GM21717 (cell line): ENCODE measurements around the gene RGS6.

Experiments
- ATAC-seq: cut with Tn5 transposase; IDR thresholded peaks from one replicate; pipeline ENCODE4 v1.9.1; 2021; ENCODE audit warnings: mild to moderate bottlenecking, moderate library complexity; ENCODE audit not compliant: unreplicated experiment

Gene RGS6

DNA sequence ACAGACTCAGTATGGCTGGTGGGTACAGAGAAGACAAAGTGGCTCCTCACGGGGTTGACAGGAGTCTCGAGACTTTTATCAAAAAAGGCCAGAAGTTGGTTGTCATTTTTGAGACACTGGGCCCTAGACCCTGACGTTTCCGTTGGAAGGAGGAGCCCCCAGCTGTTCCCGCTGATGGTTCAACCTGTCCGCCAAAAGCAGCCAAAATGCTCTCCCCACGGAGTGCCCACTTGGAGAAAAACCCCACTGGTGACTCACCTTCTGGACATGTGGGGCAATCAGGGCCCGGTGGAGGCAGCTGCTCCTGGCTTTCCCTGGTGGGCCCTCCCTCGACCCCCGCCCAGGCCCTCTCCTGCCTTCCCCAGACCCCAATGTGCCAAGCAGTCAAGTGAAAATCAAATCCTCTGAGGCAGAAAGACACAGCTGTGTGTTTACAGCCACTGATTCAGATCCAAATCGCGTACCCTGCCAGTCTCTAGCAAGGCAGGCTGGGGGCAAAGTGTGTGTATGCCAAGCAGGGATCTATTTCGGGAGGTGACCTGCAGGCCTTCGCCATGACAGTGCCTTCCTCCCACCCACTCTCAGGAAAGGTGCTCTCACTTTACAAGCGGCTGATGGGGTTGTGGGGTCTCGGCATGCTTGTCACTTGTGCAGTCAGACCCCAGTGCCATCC is 614.3 kb downstream of the RGS6 start:
- no peak for ATAC-seq

DNA sequence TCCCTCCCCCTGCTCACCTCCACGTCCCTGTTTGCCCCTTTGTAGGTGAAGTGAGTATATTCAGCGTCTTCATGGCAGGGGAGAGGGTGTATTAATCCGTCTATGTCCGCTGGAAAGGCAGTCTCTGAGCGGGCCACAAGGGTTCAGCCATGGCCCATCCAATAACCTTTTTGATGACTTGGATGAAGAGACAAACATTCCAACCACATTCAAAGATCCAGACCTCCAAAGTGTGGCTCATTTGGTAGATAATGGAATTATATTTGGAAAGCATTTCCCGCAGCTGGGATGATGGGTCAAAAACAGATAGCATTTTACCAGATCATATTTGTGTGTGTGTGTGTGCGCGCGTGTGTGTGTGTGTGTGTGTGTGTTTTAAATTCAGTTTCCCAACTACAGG is 615.8 kb downstream of the RGS6 start:
- no peak for ATAC-seq

- no peak for ATAC-seq
These were observed 616.8 kb downstream of the RGS6 start for GRCh38 chr14:72549026-72549425.

- ATAC-seq, result no peak
These were observed 617.6 kb downstream of the RGS6 start for GRCh38 chr14:72549854-72550253.

GRCh38 chr14:72550513-72550912 is 618.3 kb downstream of the RGS6 start:
- no peak for ATAC-seq

- ATAC-seq, result no peak
These were observed 620.0 kb downstream of the RGS6 start for GRCh38 chr14:72552236-72552635.

- no peak for ATAC-seq
These were observed 620.9 kb downstream of the RGS6 start for GRCh38 chr14:72553161-72553560.

DNA sequence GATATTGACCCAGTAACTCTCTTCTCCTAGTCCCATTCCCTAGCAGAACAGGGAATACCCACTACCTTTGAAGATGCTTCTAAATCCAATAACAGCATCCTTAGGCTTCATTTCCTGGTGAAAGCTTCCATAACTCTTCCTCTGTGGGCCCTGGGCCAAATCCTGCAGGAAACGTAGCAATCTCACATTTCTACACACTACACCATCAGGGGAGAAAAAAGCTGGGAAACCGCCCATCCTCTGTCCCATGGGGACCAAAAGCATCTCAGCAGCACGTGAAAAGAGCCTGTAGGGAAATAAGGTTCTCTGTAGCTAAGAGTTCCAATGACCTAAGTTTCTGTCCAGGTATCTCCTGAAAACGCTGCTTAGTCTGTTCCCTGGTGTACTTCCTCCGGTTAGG is 621.4 kb downstream of the RGS6 start:
- no peak for ATAC-seq

DNA sequence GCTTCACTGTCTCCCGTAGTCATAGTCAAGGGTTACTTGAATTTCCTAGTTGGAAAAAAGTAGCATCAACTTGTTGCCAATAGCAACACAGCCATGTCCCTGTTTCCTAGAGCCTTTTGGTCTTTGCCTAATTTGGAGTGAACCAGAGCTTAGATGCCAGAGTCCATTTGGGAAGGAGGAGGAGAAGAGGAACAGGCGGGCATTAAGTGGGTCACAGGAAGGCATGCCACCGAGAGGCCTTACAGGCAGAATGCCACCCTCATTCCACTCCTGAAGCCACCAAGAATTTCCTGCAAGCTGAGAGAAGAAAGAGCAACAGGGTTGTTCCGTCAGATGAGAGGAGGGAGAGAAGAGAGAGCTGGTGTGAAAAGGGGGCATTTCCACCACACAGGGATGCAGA is 622.2 kb downstream of the RGS6 start:
- no peak for ATAC-seq

DNA sequence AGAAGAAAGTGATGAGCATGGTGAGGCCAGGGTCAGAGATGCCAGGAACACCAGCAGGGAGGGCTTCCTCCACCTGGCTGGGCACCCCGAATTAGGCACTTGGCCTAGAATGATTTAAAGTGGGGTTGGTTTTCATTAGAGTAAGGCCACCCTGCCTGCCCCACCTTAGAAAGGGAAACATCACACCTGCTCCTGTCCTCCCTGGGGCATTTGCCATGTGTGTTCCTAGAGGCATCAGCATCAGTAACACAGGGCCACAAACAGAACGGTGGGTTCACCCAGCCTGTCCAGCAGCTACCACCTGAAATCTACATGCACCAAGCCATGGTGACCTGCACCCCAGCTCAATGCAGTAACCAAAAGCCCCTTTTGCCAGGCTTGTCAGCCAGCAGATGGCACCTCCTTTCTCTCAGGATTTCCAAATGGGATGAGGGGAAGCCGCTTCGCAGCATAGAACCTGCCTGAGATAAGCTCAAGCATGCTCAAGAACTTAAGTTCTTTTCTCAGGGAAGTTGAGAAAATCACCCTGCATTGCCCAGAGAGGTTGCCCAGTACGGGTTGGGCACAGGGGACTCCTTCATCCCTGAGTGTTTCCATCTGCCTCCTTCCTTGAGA is 622.9 kb downstream of the RGS6 start:
- ATAC-seq, result no peak

- no peak for ATAC-seq
These were observed 623.4 kb downstream of the RGS6 start for GRCh38 chr14:72555609-72556000.

- ATAC-seq, result no peak
These were observed 625.4 kb downstream of the RGS6 start for GRCh38 chr14:72557671-72558070.

GRCh38 chr14:72558721-72559120 is 626.5 kb downstream of the RGS6 start:
- ATAC-seq, result no peak

- ATAC-seq, result no peak
These were observed 627.0 kb downstream of the RGS6 start for GRCh38 chr14:72559202-72559601.

DNA sequence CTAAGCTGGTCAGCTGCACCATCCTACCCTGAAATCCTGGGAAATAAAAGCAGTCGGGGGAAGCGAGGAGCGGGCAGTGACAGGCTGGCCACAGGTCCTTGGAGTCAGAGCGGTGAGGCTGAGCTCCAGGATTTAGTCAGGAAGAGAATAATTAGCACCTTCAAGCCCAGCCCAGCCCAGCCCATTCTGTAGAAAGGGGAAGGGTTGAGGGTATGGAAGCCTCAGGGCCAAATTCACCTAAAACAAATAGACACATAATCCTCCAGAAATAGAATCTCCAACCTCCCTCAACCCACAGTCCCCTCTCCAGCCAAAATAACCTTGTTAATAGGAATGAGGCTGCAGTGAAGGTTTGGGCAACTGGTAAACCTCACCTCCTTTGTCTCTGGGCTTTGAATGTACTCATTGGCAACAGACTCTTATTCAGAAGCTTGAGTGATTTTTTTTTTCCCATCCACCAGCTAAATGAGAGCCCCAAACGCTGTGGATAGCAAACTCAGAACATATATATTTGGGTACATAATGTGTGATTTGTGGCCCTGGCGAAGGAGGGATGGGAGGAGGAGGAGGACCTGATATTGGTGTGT is 627.5 kb downstream of the RGS6 start:
- no peak for ATAC-seq

- ATAC-seq, result no peak
These were observed 628.1 kb downstream of the RGS6 start for GRCh38 chr14:72560331-72560730.

DNA sequence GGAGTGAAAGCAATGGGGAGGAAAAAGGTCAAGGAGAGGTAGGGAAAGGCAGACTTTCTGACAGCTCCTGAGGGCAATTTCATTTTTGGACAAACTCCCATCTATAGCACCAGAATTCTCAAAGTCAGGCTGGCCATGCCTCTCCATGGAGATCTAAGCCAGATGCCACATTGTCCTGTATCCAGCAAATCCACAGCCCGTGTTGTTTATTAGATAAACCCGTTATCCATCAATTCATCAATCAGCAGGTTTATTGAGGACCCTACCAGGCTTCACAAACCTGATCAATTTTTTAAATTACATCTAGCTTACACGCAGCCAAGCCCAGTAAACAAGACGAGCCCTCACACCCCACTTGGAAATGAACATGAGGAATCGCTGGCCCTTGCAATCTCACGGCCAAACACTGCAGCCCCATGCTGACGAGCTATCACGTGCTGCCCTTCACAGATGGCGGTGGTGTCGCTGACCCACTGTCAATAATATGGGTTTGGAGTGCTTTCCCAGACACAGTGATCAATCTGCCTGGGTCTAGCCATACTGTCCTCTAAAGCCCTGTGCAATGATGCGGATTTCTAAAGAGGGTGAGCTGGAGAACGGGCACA is 628.8 kb downstream of the RGS6 start:
- ATAC-seq, result no peak

- no peak for ATAC-seq
These were observed 630.1 kb downstream of the RGS6 start for GRCh38 chr14:72562300-72562699.

DNA sequence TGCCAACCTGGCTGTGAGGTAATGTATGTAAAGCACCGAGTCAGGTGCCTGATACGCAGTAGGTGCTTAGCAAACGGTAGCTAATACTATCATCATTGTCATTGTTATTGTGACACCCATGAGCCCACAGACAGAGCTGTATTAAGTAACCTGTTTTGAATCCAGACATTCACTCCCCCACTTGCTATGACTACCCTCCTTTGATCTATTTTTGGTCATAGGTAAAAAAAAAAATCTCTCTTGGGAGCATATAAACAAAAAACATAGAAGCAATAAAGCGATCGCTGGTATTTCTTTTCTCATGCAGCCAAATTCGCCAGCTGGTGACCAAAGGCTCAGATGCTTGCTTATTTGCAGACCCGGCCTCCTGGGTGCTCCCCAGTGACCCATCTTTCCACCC is 631.4 kb downstream of the RGS6 start:
- no peak for ATAC-seq

DNA sequence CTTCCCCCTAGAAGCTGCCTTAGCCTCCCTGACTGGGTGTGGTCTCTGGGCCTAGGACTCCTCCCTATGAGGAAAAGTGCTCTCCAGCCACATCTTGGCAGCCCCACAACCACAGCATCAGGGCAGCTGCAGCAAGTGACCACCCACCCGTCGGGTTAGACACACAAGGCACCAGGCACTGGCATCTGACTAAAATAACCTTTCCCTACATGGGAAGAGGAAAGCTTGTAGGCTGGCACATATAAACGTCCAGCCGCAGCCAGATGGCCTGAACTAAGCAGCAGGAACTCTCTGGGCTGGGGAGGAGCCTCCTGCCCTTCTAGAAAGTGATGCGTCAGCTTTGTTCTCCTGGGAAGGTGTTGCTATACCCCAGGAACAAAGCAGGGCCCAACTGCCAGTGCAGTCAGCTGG is 632.9 kb downstream of the RGS6 start:
- ATAC-seq, result no peak

- ATAC-seq, result no peak
These were observed 633.7 kb downstream of the RGS6 start for GRCh38 chr14:72565917-72566316.

- no peak for ATAC-seq
These were observed 635.0 kb downstream of the RGS6 start for GRCh38 chr14:72567226-72567625.
